Lower lobe of right lung (tissue), 2 donors: ENCODE results near the gene GPN1. TPM values are rescaled to one million over a fixed set of nuclear protein-coding genes. Genes with fewer than 3 reads are reported as not detected.
"Not testable (repeated sequence)": the region's sequence is repeated elsewhere in the genome, so short reads cannot be mapped to it uniquely, and the experiment has no call there.

Experiments used
- ATAC-seq, 2 donors: fragments of 200-7000 bp; cut with Tn5 transposase; one replicate each; pipeline ENCODE4 v1.9.1; 2020 to 2022; ENCODE audit warnings: mild to moderate bottlenecking in 2 of 2, moderate library complexity in 2 of 2
- DNase-seq: peaks from one replicate; pipeline ENCODE4 v3.0.0-alpha.2; 2020
- H3K27ac ChIP-seq: fragments of 200-600 bp; one replicate; pipeline ENCODE4 v1.8.0; 2022
- H3K27me3 ChIP-seq: fragments of 200-600 bp; one replicate; pipeline ENCODE4 v1.8.0; 2022; ENCODE audit warnings: low read depth
- H3K36me3 ChIP-seq: fragments of 200-600 bp; one replicate; pipeline ENCODE4 v1.8.0; 2022; ENCODE audit warnings: mild to moderate bottlenecking
- H3K4me1 ChIP-seq: fragments of 200-600 bp; one replicate; pipeline ENCODE4 v1.8.0; 2022
- H3K4me3 ChIP-seq: fragments of 200-600 bp; one replicate; pipeline ENCODE4 v1.8.0; 2022; ENCODE audit warnings: mild to moderate bottlenecking
- H3K9me3 ChIP-seq: fragments of 200-600 bp; one replicate; pipeline ENCODE4 v1.8.0; 2022
- intact Hi-C: fragments of 100-400 bp; cut with DNase I; formaldehyde crosslinking; loops from one replicate; pipeline ENCODE4 v1.11.0; 2022
- total RNA-seq: library from RNA; stranded (reverse); fragmentation: NEBNext Ultra II Directional; extraction: Animal tissue kit (Norgen Biotek cat#: 25700); gene quantifications from one replicate; pipeline ENCODE4 v1.2.1, GENCODE V29; 2021
- TF ChIP-seq, protein P1 (sequence below): fragments of 200-600 bp; IDR thresholded peaks from one replicate; pipeline ENCODE4 v1.8.0; 2022; ENCODE audit warnings: antibody characterized with exemption, mild to moderate bottlenecking
- donor health status: DM: no; HTN: yes; CAD: no; lungs with severe emphysema.

The GPN1 gene
- total RNA-seq, 1 donor from 2014 or later: 21.9 TPM

DNA sequence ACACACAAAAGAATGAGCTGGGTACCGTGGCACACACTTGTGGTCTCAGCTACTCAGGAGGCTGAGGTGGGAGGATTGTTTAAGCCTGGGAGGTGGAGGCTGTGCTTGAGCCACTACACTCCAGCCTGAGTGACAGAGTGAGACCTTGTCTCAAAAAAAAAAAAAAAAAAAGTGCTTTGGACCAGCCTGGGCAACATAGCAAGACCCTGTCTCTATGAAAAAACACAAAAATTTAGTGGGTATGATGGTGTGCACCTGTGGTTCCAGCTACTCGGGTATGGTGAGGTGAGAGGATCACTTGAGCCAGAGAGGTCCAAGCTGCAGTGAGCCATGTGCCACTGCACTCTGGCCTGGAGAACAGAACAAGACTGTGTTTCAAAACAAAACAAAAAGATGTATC is 35.6 kb upstream of the GPN1 start:
- H3K4me3 ChIP-seq: no peak overlapping the region
- H3K27me3 ChIP-seq: no peaks in the 10 kb centered on the region
- H3K36me3 ChIP-seq: no peaks in the 10 kb centered on the region
- intact Hi-C loops: no loop called here
- TF ChIP-seq, protein P1, sequence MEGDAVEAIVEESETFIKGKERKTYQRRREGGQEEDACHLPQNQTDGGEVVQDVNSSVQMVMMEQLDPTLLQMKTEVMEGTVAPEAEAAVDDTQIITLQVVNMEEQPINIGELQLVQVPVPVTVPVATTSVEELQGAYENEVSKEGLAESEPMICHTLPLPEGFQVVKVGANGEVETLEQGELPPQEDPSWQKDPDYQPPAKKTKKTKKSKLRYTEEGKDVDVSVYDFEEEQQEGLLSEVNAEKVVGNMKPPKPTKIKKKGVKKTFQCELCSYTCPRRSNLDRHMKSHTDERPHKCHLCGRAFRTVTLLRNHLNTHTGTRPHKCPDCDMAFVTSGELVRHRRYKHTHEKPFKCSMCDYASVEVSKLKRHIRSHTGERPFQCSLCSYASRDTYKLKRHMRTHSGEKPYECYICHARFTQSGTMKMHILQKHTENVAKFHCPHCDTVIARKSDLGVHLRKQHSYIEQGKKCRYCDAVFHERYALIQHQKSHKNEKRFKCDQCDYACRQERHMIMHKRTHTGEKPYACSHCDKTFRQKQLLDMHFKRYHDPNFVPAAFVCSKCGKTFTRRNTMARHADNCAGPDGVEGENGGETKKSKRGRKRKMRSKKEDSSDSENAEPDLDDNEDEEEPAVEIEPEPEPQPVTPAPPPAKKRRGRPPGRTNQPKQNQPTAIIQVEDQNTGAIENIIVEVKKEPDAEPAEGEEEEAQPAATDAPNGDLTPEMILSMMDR: no peak
- peaks cover 24% of the 10 kb centered on the region for H3K9me3 ChIP-seq
- no peak overlapping the region for H3K27ac ChIP-seq
- ATAC-seq (no peak), DNase-seq (no peak)
- H3K4me1 ChIP-seq: peaks cover 15% of the 10 kb centered on the region

DNA sequence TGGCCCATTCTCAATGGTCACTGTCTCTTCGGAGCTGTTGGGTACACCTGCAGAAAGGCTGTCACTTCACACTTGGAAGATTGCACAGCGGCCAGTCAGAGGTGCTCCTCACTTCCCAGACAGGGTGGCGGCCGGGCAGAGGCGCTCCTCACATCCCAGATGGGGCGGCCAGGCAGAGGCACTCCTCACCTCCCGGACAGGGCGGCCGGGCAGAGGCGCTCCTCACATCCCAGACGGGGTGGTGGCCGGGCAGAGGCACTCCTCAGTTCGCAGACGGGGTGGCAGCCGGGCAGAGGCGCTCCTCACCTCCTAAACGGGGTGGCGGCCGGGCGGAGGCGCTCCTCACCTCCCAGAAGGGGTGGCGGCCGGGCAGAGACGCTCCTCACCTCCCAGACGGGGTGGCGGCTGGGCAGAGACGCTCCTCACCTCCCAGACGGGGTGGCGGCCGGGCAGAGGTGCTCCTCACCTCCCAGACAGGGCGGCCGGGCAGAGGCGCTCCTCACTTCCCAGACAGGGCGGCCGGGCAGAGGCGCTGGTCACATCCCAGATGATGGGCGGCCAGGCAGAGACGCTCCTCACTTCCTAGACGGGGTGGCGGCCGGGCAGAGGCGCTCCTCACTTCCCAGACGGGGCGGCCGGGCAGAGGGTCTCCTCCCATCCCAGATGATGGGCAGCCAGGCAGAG is 34.7 kb upstream of the GPN1 start:
- DNase-seq, H3K36me3 ChIP-seq, H3K27ac ChIP-seq, H3K27me3 ChIP-seq, ATAC-seq, intact Hi-C loops, H3K4me3 ChIP-seq: not testable (repeated sequence)
- peaks cover 24% of the 10 kb centered on the region for H3K9me3 ChIP-seq
- peaks cover 15% of the 10 kb centered on the region for H3K4me1 ChIP-seq

DNA sequence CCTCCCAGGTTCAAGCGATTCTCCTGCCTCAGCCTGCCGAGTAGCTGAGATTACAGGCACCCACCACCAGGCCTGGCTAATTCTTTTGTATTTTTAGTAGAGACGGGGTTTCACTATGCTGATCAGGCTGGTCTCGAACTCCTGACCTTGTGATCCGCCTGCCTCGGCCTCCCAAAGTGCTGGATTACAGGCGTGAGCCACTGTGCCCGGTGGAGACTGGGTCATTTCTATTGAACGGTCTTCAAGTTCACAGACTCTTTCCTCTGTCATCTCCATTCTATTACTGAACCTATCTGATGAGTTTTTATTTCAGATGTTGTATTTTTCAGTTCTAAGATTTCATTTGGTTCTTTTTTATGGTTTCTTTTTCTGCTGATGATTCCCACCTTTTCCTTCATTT is 33.4 kb upstream of the GPN1 start:
- intact Hi-C loops, ATAC-seq, H3K27ac ChIP-seq, H3K27me3 ChIP-seq, H3K4me3 ChIP-seq, DNase-seq: not testable (repeated sequence)
- H3K36me3 ChIP-seq: peaks cover 20% of the 10 kb centered on the region
- H3K4me1 ChIP-seq: peaks cover 15% of the 10 kb centered on the region
- peaks cover 21% of the 10 kb centered on the region for H3K9me3 ChIP-seq

DNA sequence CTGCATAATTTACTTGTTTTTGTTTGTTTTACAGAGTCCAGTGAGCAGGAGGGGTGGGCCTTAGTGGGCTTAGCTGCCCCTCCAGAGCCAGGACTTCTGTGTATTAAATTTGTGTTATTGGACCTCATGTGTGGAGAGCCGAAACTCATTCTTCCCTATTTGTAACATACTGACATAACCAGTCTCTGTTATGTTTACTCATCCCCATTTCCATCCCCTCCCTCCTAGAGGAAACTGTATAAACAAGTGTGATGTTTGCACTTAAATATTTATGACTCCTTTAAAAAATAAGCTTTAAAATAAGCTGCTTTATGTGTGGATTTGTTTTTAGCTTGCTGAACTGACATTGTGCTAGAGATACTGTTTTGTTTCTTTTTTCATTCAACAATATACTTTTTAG is 32.2 kb upstream of the GPN1 start:
- no peaks in the 10 kb centered on the region for H3K27me3 ChIP-seq
- H3K4me3 ChIP-seq: no peak overlapping the region
- peaks cover 32% of the 10 kb centered on the region for H3K36me3 ChIP-seq
- no peak overlapping the region for H3K27ac ChIP-seq
- H3K4me1 ChIP-seq: peaks cover 15% of the 10 kb centered on the region
- H3K9me3 ChIP-seq: peaks cover 10% of the 10 kb centered on the region
- TF ChIP-seq, protein P1: no peak
- no peak for ATAC-seq
- intact Hi-C loops: no loop called here
- no peak for DNase-seq

DNA sequence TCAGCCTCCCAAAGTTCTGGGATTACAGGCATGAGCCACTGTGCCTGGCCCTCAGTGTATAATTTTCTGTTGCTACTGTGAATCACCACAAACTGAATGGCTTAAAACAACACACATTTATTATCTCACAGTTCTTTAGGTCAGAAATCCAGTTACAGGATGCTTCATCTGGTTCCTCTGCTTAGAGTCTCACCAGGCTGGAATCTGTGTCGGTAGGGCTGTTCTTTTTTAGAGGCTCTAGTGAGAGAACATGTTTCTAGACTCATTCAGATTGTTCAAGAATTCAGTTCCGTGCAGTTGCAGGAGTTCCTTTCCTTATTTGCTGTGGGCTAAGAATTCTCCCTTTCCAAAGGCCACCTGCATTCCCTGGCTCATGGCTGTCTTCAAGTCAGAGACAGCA is 22.2 kb upstream of the GPN1 start:
- intact Hi-C loops: no loop called here
- Histone ChIP-seq H3K4me3 (no peak overlapping the region), H3K4me1 (no peaks in the 10 kb centered on the region), H3K36me3 (peaks cover 88% of the 10 kb centered on the region), H3K27ac (no peak overlapping the region), H3K9me3 (no peaks in the 10 kb centered on the region), H3K27me3 (no peaks in the 10 kb centered on the region)
- TF ChIP-seq, protein P1: no peak
- DNase-seq (no peak), ATAC-seq (no peak)

DNA sequence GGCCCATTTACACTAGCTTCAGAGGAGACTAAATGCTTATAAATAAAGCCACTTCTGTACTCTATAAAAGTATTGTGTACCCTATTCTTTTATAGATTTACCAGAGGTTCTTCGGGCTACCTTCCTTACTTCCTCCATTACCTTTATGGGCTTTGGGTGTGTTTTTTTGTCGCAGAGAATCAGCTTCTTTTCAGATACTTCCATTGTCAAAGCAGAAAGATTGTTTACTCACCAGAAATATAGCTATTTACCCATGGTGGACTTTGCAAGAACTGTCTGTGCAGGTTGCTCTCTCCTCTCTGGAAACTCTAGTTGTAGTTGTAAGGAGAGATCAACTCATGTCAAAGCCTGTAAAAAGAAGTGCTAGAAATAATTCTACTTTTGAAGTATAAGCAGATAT is 14.9 kb upstream of the GPN1 start:
- Histone ChIP-seq H3K27me3 (no peaks in the 10 kb centered on the region), H3K27ac (no peak overlapping the region), H3K9me3 (no peaks in the 10 kb centered on the region), H3K4me1 (no peaks in the 10 kb centered on the region), H3K4me3 (no peak overlapping the region), H3K36me3 (peaks cover 84% of the 10 kb centered on the region)
- DNase-seq (no peak), ATAC-seq (no peak)
- TF ChIP-seq, protein P1: no peak
- intact Hi-C loops: no loop called here
